HG03460 (cell line): ENCODE measurements around the gene SDC1.

Experiments used
- ATAC-seq: cut with Tn5 transposase; IDR thresholded peaks from one replicate; pipeline ENCODE4 v1.9.1; 2021; ENCODE audit not compliant: unreplicated experiment

Gene SDC1

GRCh38 chr2:20229322-20230113 is 4.6 kb upstream of the SDC1 start:
- ATAC-seq = no peak

- no peak for ATAC-seq
Observed at GRCh38 chr2:20227894-20228505, 3.1 kb upstream of the SDC1 start.

GRCh38 chr2:20226152-20226545 is 1.2 kb upstream of the SDC1 start:
- no peak for ATAC-seq

GRCh38 chr2:20225294-20226151 is 593 bp upstream of the SDC1 start:
- ATAC-seq = no peak

- ATAC-seq = no peak
Observed at GRCh38 chr2:20224164-20224715, 690 bp downstream of the SDC1 start.

- no peak for ATAC-seq
Observed at GRCh38 chr2:20223407-20224163, 1.3 kb downstream of the SDC1 start.

GRCh38 chr2:20222769-20223406 is 2.0 kb downstream of the SDC1 start:
- no peak for ATAC-seq

- no peak for ATAC-seq
Observed at GRCh38 chr2:20222014-20222768, 2.7 kb downstream of the SDC1 start.

GRCh38 chr2:20221555-20221973 is 3.4 kb downstream of the SDC1 start:
- ATAC-seq = no peak

- no peak for ATAC-seq
Observed at GRCh38 chr2:20220806-20221554, 4.0 kb downstream of the SDC1 start.

GRCh38 chr2:20219763-20220380 is 5.1 kb downstream of the SDC1 start:
- ATAC-seq = no peak

GRCh38 chr2:20218331-20219320 is 6.3 kb downstream of the SDC1 start:
- ATAC-seq = no peak

- ATAC-seq = no peak
Observed at GRCh38 chr2:20217041-20217970, 7.6 kb downstream of the SDC1 start.

GRCh38 chr2:20216130-20217025 is 8.6 kb downstream of the SDC1 start:
- ATAC-seq = no peak
